HUES48 (cell line): Measurements from ENCODE around the gene IVL.

Experiments used
- H3K27ac ChIP-seq: one replicate; pipeline ENCODE4 v1.7.0; 2013; ENCODE audit warnings: low read depth, low read length, inconsistent platforms
- H3K27me3 ChIP-seq: 2 replicates; pipeline ENCODE4 v1.6.1; 2013; ENCODE audit warnings: mild to moderate bottlenecking, low read length; ENCODE audit not compliant: control insufficient read depth, insufficient read depth
- H3K36me3 ChIP-seq: 2 replicates; pipeline ENCODE4 v1.6.1; 2013; ENCODE audit warnings: low read length; ENCODE audit not compliant: control insufficient read depth, insufficient read depth
- H3K4me1 ChIP-seq: 2 replicates; pipeline ENCODE4 v1.6.1; 2013; ENCODE audit warnings: mild to moderate bottlenecking, low read length; ENCODE audit not compliant: control insufficient read depth, insufficient read depth
- H3K4me3 ChIP-seq: 2 replicates; pipeline ENCODE4 v1.5.1; 2013; ENCODE audit warnings: mild to moderate bottlenecking, low read depth, low read length
- H3K9ac ChIP-seq: 2 replicates; pipeline ENCODE4 v1.6.1; 2013; ENCODE audit warnings: mild to moderate bottlenecking, low read depth, low read length, moderate library complexity
- H3K9me3 ChIP-seq: 2 replicates; pipeline ENCODE4 v1.6.1; 2013; ENCODE audit warnings: low read length; ENCODE audit not compliant: control insufficient read depth, insufficient read depth

Gene IVL, protein sequence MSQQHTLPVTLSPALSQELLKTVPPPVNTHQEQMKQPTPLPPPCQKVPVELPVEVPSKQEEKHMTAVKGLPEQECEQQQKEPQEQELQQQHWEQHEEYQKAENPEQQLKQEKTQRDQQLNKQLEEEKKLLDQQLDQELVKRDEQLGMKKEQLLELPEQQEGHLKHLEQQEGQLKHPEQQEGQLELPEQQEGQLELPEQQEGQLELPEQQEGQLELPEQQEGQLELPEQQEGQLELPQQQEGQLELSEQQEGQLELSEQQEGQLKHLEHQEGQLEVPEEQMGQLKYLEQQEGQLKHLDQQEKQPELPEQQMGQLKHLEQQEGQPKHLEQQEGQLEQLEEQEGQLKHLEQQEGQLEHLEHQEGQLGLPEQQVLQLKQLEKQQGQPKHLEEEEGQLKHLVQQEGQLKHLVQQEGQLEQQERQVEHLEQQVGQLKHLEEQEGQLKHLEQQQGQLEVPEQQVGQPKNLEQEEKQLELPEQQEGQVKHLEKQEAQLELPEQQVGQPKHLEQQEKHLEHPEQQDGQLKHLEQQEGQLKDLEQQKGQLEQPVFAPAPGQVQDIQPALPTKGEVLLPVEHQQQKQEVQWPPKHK

DNA sequence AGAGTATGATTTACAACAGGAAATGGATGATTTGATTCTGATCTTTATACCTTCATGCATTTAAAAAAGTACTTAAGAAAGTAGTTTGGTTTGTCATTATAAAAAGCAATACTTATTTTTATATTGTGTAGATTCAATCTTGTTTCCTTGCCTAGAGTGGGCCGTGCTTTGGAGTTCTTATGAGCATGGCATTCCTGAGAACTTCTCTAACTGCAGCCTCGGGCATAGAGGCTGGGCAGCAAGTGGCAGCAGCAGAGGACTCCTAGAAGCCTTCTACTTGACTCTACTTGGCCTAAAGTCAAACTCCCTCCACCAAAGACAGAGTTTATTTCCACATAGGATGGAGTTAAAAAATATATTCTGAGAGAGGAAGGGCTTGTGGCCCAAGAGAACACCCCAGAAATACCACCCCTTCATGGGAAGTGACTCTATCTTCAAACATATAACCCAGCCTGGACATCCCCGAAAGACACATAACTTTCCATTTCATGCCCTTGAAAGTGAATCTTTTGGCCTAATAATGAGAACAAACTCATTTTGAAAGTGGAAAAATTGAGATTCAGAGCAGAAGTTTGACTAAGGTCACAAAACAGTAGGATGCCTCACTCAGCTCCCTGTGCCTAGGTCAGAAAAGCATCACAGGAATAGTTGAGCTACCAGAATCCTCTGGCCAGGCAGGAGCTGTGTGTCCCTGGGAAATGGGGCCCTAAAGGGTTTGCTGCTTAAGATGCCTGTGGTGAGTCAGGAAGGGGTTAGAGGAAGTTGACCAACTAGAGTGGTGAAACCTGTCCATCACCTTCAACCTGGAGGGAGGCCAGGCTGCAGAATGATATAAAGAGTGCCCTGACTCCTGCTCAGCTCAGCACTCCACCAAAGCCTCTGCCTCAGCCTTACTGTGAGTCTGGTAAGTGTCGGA, at the start of gene IVL:
TSS of gene IVL (plus strand) at position 861 of the 916 bp plus-strand sequence. CDS start 1,252 bp downstream, outside the sequence.
- Histone ChIP-seq H3K4me3 (no peak within 1 kb of the TSS), H3K4me1 (no peaks in the 10 kb centered on the region), H3K9ac (no peak within 1 kb of the TSS), H3K9me3 (peaks cover 92% of the 10 kb centered on the region), H3K27me3 (no peaks in the 10 kb centered on the region), H3K36me3 (no peaks in the 10 kb centered on the region), H3K27ac (no peak within 1 kb of the TSS)

DNA sequence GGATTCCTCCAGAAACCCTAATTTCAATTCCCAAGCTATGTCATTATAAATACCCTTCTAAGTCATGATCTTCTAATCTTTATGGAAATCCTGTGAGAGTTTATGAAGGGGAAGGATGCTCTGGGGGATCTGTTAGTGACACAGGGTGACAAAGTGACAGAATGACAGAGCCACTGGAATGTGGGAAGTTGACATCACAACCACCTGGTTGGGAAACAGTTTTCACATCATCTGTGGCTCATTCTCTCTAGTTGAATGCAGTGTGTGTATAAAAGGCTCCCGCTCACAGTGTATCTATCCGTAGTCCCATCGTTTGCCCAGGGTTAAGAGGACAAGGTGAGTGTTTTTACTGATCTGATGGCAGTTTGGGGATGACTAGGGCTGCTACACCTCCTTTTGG, 48.6 kb upstream of the IVL start, which contains the start of gene LCE7A:
TSS of gene LCE7A (plus strand) at position 301 of the 400 bp plus-strand sequence. CDS start 702 bp downstream, outside the sequence.
- Histone ChIP-seq H3K27me3 (no peaks in the 10 kb centered on the region), H3K9me3 (peaks cover 91% of the 10 kb centered on the region), H3K27ac (no peak within 1 kb of the TSS), H3K4me1 (no peaks in the 10 kb centered on the region), H3K9ac (no peak within 1 kb of the TSS), H3K36me3 (no peaks in the 10 kb centered on the region), H3K4me3 (no peak within 1 kb of the TSS; the same call in 1 of the 2 replicates)

DNA sequence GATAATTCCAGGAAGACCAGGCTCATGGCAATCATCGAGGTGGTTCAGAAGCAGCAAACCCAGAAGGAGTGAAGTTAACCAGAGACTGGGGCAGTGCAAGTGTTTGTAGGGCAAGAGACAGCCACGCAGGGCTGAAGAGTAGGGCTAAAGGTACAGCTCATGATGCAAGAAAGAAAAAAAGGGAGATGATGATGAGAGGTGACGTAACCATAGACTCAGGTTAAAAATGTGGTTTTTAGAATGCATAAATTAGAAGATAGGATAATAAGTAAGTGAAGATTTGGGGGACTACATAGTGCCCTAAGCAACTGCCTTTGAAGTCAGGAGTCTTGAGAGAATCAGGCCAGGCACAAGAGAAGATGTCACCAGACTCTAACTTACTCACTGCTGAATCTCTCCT, 48.2 kb upstream of the IVL start:
- H3K9ac ChIP-seq, result no peak overlapping the region
- no peaks in the 10 kb centered on the region for H3K27me3 ChIP-seq
- H3K4me3 ChIP-seq, result no peak overlapping the region
- H3K36me3 ChIP-seq, result no peaks in the 10 kb centered on the region
- H3K27ac ChIP-seq, result no peak overlapping the region
- H3K9me3 ChIP-seq, result peaks cover 91% of the 10 kb centered on the region
- no peaks in the 10 kb centered on the region for H3K4me1 ChIP-seq

DNA sequence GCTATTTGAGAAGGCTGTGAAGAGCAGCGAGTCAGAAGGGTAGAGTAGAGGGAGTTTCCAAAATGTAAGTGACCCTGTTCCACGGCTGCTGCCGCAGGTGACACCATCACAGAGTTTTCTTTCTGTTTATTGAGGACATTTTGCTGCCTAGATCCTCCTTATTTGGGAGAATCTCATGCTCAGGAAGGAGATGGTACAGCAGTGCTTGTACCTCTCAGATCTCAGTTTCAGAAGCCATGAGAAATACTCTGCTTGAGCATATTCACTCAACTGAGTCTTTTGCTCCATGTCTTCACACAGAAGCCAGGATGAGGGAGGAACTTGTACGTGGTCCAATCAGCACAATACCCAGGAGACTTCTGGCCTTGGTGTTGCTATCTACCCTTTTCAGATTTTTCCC, 47.0 kb upstream of the IVL start:
- H3K36me3 ChIP-seq, result no peaks in the 10 kb centered on the region
- H3K4me3 ChIP-seq, result no peak overlapping the region
- no peak overlapping the region for H3K9ac ChIP-seq
- H3K27ac ChIP-seq, result no peak overlapping the region
- H3K9me3 ChIP-seq, result peaks cover 90% of the 10 kb centered on the region
- no peaks in the 10 kb centered on the region for H3K27me3 ChIP-seq
- no peaks in the 10 kb centered on the region for H3K4me1 ChIP-seq

DNA sequence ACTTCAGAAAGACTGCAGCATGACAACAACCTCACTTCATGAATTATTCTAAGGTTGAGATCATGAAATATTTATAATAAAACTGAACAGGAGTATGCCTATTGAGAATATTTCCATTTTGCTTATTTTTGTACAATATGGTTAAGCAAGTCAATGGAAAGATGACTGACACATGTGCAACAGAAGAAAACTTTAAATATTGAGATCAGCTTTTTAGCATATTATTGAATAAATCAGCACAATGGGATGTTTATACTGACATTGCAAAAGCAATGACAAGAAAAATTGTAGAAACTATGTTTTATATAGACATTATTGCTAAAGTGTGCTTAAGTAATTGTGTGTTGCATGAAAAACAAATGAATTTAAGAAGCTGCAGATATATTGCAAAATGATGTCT, 43.9 kb upstream of the IVL start:
- Histone ChIP-seq H3K4me3 (no peak overlapping the region), H3K4me1 (no peaks in the 10 kb centered on the region), H3K36me3 (no peaks in the 10 kb centered on the region), H3K27me3 (no peaks in the 10 kb centered on the region), H3K27ac (no peak overlapping the region), H3K9ac (no peak overlapping the region), H3K9me3 (peaks cover 78% of the 10 kb centered on the region)

DNA sequence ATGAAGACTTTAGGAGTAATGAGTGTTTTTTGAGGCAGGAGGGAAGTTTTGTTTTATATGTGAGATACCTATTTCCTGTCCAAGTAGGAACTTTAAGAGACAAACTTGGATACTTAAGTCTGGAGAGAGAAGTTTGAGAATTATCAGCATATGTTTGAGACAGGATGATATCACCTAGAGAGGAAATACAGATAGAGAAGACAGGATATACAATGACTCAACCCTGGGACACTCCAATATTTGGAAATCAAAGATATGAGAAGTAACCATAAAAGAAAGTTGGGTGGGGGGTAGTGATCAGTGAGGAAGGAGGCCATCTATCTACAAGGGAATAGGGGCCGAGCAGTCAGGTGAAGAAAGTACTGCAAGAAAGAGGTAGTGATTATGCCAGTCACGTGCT, 42.0 kb upstream of the IVL start:
- no peak overlapping the region for H3K27ac ChIP-seq
- H3K4me3 ChIP-seq, result no peak overlapping the region
- no peaks in the 10 kb centered on the region for H3K4me1 ChIP-seq
- no peak overlapping the region for H3K9ac ChIP-seq
- peaks cover 65% of the 10 kb centered on the region for H3K9me3 ChIP-seq
- no peaks in the 10 kb centered on the region for H3K36me3 ChIP-seq
- no peaks in the 10 kb centered on the region for H3K27me3 ChIP-seq

DNA sequence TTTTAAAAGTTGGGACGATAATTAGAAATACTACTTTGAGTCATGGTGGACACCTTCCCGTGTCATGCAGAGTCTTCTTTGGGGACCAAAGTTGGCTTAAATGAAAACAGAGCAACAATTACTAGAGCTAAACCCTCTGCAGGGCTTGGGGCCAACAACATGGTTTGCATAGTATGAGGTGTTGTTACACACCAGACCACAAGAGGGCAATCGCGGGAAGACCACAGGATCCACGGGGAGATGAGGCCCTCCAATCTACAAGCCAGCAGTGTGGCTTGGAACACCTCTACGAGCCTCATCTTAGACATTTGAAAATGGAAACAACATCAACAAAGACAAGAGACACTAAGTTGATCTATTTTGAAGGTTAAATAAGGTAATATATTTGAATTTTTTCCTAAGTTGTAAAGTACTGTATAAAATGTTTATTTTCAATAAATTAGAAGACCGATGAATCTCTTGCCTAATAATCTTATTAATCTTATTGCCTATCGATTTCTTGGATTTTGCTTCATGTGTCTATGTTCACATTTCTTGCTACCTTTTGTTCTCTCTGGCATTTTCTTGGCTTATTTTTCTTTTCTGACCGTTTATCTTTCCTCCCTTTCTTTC, 38.4 kb upstream of the IVL start:
- Histone ChIP-seq H3K4me1 (no peaks in the 10 kb centered on the region), H3K9me3 (peaks cover 32% of the 10 kb centered on the region), H3K9ac (no peak overlapping the region), H3K27ac (no peak overlapping the region), H3K4me3 (no peak overlapping the region), H3K36me3 (no peaks in the 10 kb centered on the region), H3K27me3 (no peaks in the 10 kb centered on the region)

DNA sequence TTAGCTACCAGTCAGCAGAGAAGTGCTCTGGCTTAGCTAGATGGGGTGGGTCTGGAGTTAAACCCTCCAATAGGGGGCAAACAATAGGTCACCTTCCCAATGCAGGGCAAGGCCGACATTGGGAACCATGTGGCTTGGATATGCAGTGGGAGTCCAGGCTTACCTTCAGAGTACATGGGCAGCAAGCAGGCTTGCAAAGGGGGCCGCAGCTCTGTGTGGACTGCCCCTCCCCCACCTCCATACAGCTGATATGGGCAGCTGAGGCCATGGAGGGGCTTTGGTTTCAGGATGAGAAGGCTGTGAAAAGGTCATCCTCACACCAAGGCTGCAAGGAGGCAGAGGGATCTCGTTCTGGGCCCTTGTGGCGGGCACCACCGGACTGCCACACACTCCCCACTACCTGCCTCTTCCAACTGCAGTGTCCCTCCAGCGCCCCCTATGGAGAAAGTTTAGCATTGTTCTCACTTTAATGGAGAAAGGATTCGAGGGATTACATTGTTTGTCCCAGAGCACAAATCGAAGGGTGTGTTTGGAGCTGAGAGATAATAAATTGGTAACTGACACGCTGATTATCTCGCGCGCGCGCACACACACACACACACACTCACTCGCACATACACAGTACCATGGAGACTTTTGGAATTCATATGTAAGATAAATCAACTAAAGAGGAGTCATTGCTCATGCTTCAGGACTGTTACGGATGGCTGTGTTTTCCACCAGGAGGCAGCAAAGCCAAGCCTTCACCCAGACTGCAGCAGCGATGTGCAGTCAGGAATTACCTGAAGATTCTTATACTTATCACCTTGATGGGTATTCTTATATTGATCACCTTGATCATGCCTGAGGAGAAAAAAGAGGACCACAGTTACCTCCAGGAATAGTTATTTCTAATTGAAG, 37.3 kb upstream of the IVL start:
- Histone ChIP-seq H3K27ac (no peak overlapping the region), H3K9me3 (peaks cover 20% of the 10 kb centered on the region), H3K4me1 (no peaks in the 10 kb centered on the region), H3K9ac (no peak overlapping the region), H3K27me3 (no peaks in the 10 kb centered on the region), H3K4me3 (no peak overlapping the region), H3K36me3 (no peaks in the 10 kb centered on the region)

DNA sequence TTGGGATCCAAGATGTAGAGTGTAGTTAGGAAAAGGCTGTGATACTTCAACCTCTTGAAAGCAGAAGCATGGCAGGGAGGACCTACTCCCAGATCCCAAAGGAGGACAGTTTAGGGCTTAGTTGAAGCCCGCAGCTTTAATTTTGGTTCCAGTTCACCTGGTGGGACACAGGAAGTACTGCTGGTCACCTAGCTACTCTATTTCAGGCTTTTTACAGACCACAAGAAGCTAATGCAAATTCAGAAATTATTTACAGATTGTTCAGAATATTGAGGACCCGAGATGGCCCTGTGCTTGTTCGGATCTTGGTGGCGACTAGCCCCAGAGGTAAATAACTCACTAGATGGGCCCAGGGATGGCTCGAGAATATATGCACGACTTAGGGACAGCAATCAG, 36.6 kb upstream of the IVL start:
- no peaks in the 10 kb centered on the region for H3K27me3 ChIP-seq
- H3K36me3 ChIP-seq, result no peaks in the 10 kb centered on the region
- peaks cover 19% of the 10 kb centered on the region for H3K9me3 ChIP-seq
- H3K9ac ChIP-seq, result no peak overlapping the region
- H3K27ac ChIP-seq, result no peak overlapping the region
- no peaks in the 10 kb centered on the region for H3K4me1 ChIP-seq
- H3K4me3 ChIP-seq, result no peak overlapping the region

DNA sequence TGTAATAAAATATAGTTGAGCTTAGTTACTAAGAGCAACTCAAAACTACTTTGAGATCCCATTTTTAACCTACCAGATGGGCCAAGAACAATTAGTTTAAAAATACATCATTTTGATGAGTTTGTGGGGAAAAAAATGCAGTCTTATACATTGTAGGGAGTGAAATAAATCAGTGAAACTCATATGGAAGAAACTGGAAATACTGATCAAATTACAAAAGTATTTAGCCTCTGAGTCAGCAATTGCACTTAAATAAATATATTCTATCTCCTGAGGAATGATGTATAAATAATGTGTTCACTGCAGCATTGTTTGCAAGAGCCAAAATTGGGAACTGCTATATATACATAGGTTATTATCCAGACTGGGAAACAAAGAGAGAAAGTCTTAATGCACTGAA, 34.9 kb upstream of the IVL start:
- Histone ChIP-seq H3K36me3 (no peaks in the 10 kb centered on the region), H3K9ac (no peak overlapping the region), H3K4me3 (no peak overlapping the region), H3K9me3 (peaks cover 14% of the 10 kb centered on the region; the same call in 1 of the 2 replicates), H3K27me3 (no peaks in the 10 kb centered on the region), H3K27ac (no peak overlapping the region), H3K4me1 (no peaks in the 10 kb centered on the region)
